B cell (primary cell): ENCODE measurements around the gene RTN4RL2. TPM values are rescaled to one million over a fixed set of nuclear protein-coding genes. Genes with fewer than 3 reads are reported as not detected.

ENCODE experiments used
- ATAC-seq: fragments of 200-7000 bp; cut with Tn5 transposase; one replicate; pipeline ENCODE4 v1.10.0; 2021; ENCODE audit warnings: low read depth, mild to moderate bottlenecking, moderate number of reproducible peaks, moderate library complexity
- CTCF ChIA-PET: fragments of 350-600 bp; sonication (Branson Sonifier 250); formaldehyde crosslinking; loops from one replicate; lab custom pipeline; 2021; ENCODE audit warnings: antibody characterized with exemption, inconsistent platforms; lab: Charles Lee
- POLR2A ChIA-PET: fragments of 350-600 bp; sonication (Branson Sonifier 250); formaldehyde crosslinking; loops from one replicate; lab custom pipeline; 2021; ENCODE audit warnings: antibody characterized with exemption; lab: Charles Lee
- DNase-seq: peaks from one replicate; pipeline ENCODE4 v3.0.0; 2013
- H2AFZ ChIP-seq: 2 replicates; pipeline ENCODE4 v1.6.1; 2012; ENCODE audit warnings: mild to moderate bottlenecking, low read depth, low read length; ENCODE audit not compliant: insufficient read depth, poor library complexity, severe bottlenecking
- H3K27ac ChIP-seq, 2 donors: 1 replicate in 1 of 2; 2 replicates in 1 of 2; pipeline ENCODE4 v1.5.1; 2012 to 2013; ENCODE audit warnings: low read length in 2 of 2, mild to moderate bottlenecking in 2 of 2, moderate library complexity in 1 of 2
- H3K27me3 ChIP-seq, 4 experiments: fragments of 200-600 bp in 1 of 4; sonication (generic) in 1 of 4; replicated peaks in 1 of 4; 1 replicate in 2 of 4; 2 replicates in 2 of 4; pipeline versions ENCODE4 v1.6.1 to v1.7.0; 2013 to 2016; ENCODE audit warnings: low read length in 3 of 4, mild to moderate bottlenecking in 2 of 4, mixed read lengths in 1 of 4, moderate library complexity in 1 of 4; ENCODE audit not compliant: insufficient read depth in 4 of 4, control insufficient read depth in 3 of 4; ENCODE audit errors: control extremely low read depth in 1 of 4
- H3K36me3 ChIP-seq, 2 experiments: replicated peaks in 1 of 2; 1 replicate in 1 of 2; 2 replicates in 1 of 2; pipeline versions ENCODE4 v1.6.1 to v1.7.1; 2013; ENCODE audit warnings: low read length in 1 of 2; ENCODE audit not compliant: insufficient read depth in 2 of 2, control insufficient read depth in 1 of 2; ENCODE audit errors: control extremely low read depth in 1 of 2, extremely low read depth in 1 of 2
- H3K4me1 ChIP-seq, 2 donors: fragments of 200-600 bp in 1 of 2; sonication (generic) in 1 of 2; 1 replicate in 1 of 2; 2 replicates in 1 of 2; pipeline versions ENCODE4 v1.5.1 to v1.6.1; 2013 to 2017; ENCODE audit warnings: low read length in 2 of 2; ENCODE audit not compliant: control insufficient read depth in 2 of 2, insufficient read depth in 2 of 2
- H3K4me2 ChIP-seq: replicated peaks from 2 replicates; pipeline ENCODE3; 2012; ENCODE audit warnings: mild to moderate bottlenecking, low read depth, low read length; ENCODE audit not compliant: poor library complexity, severe bottlenecking
- H3K4me3 ChIP-seq, 5 experiments: fragments of 200-600 bp in 1 of 5; sonication (generic) in 1 of 5; 1 replicate in 3 of 5; 2 replicates in 2 of 5; pipeline versions ENCODE4 v1.5.1 to v1.7.0; 2011 to 2016; ENCODE audit warnings: low read length in 4 of 5, mild to moderate bottlenecking in 4 of 5, low read depth in 2 of 5, control low read depth in 1 of 5, moderate library complexity in 1 of 5; ENCODE audit not compliant: insufficient read depth in 1 of 5; ENCODE audit errors: control extremely low read depth in 1 of 5, extremely low read depth in 1 of 5
- H3K79me2 ChIP-seq: fragments of 200-600 bp; sonication (generic); one replicate; pipeline ENCODE4 v1.6.0; 2016; ENCODE audit warnings: low read length; ENCODE audit not compliant: control insufficient read depth, insufficient read depth
- H3K9ac ChIP-seq: fragments of 200-600 bp; sonication (generic); 2 replicates; pipeline ENCODE4 v1.6.1; 2017; ENCODE audit warnings: mild to moderate bottlenecking, low read length, moderate library complexity
- H3K9me3 ChIP-seq, 3 donors: one replicate each; pipeline versions ENCODE4 v1.6.1 to v1.7.1; 2013; ENCODE audit warnings: low read length in 2 of 3; ENCODE audit not compliant: control insufficient read depth in 2 of 3, insufficient read depth in 1 of 3; ENCODE audit errors: control extremely low read depth in 1 of 3
- H4K20me1 ChIP-seq: 2 replicates; pipeline ENCODE4 v1.6.0; 2012; ENCODE audit warnings: mild to moderate bottlenecking, low read length; ENCODE audit not compliant: insufficient read depth, control insufficient read depth, poor library complexity, severe bottlenecking
- H3K27ac Mint-ChIP-seq: one replicate; pipeline ENCODE4 v1.8.0; 2021; ENCODE audit warnings: mixed read lengths
- H3K27me3 Mint-ChIP-seq: one replicate; pipeline ENCODE4 v1.8.0; 2021; ENCODE audit warnings: mixed read lengths
- H3K4me1 Mint-ChIP-seq: one replicate; pipeline ENCODE4 v1.8.0; 2021; ENCODE audit warnings: mixed read lengths
- H3K4me3 Mint-ChIP-seq: one replicate; pipeline ENCODE4 v1.8.0; 2021; ENCODE audit warnings: mixed read lengths
- H3K9me3 Mint-ChIP-seq: one replicate; pipeline ENCODE4 v1.8.0; 2022; ENCODE audit warnings: mixed read lengths; ENCODE audit not compliant: insufficient read depth
- CTCF ChIP-seq: fragments of 200-600 bp; IDR thresholded peaks from one replicate; pipeline ENCODE4 v1.8.0; 2022; ENCODE audit warnings: antibody characterized with exemption, mild to moderate bottlenecking
- EZH2 ChIP-seq: IDR thresholded peaks from 2 replicates; pipeline ENCODE4 v1.6.1; 2012; ENCODE audit warnings: borderline replicate concordance, low read depth, mild to moderate bottlenecking, moderate library complexity, low read length; ENCODE audit not compliant: insufficient read depth, poor library complexity, severe bottlenecking
- WGBS: methylation state at CpG from one replicate; pipeline ENCODE4 v1.1.5; 2013; ENCODE audit warnings: missing lambda C conversion rate; ENCODE audit not compliant: insufficient coverage; 5-methylcytosine and 5-hydroxymethylcytosine counted together
- intact Hi-C: fragments of 100-400 bp; cut with micrococcal nuclease; formaldehyde crosslinking; loops from one replicate; pipeline ENCODE4 v1.10.0; 2022
- polyA plus RNA-seq: library from polyadenylated mRNA; depleted of rRNA; stranded (reverse); fragments of >200 nt; gene quantifications from 2 replicates; pipeline ENCODE4 v1.2.3, GENCODE V29; 2012
- total RNA-seq, 2 donors: library from RNA; stranded (reverse); fragments of 120-200 nt in 1 of 2; gene quantifications; 1 replicate in 1 of 2; 2 replicates in 1 of 2; pipeline versions ENCODE4 v1.2.3 to v1.2.4, GENCODE V29; 2013 to 2022

Gene RTN4RL2
- total and polyA plus RNA-seq, 2 donors (not counting 1 experiment from before 2014, with no cell fraction given) = 0.12 to 0.13 TPM

GRCh38 chr11:57512646-57513451 lies 52.5 kb downstream of the RTN4RL2 start:
- TF ChIP-seq EZH2 (no peak), CTCF (no peak)
- Histone ChIP-seq H2AFZ (no peak overlapping the region), H3K4me1 (peaks cover 6 to 22% of the 10 kb centered on the region in 2 donors), H3K9me3 (no peaks in the 10 kb centered on the region), H3K36me3 (no peaks in the 10 kb centered on the region), H3K79me2 (no peaks in the 10 kb centered on the region), H4K20me1 (no peaks in the 10 kb centered on the region), H3K27me3 (no peaks in the 10 kb centered on the region), H3K4me3 (no peak overlapping the region), H3K9ac (no peak overlapping the region), H3K27ac (no peak overlapping the region), H3K4me2 (no peak overlapping the region)
- Mint-ChIP-seq H3K27me3 (no peaks in the 10 kb centered on the region), H3K27ac (no peak overlapping the region), H3K9me3 (no peaks in the 10 kb centered on the region), H3K4me3 (peak overlapping the region; percentile 77), H3K4me1 (peaks cover 30% of the 10 kb centered on the region)
- DNase-seq = no peak
- ChIA-PET POLR2A (interaction anchor here (0.6 to 2.1 kb wide), 2 partner anchors 19 to 55 kb away, joined by 4 to 7 read pairs; no protein-coding TSS in a partner anchor), CTCF (interaction anchor here (2.4 to 6.6 kb wide), 3 partner anchors 15 to 55 kb away, joined by 17 to 98 read pairs (median 47); partner anchors contain the start of gene TIMM10)
- ATAC-seq = no peak
- intact Hi-C loops = no loop called here
- 100% methylated on average over 3 of the region's 12 CpGs for WGBS

- no peaks in the 10 kb centered on the region for H3K27me3 Mint-ChIP-seq
- POLR2A ChIA-PET = interaction anchor here (0.6 to 2.1 kb wide), 2 partner anchors 20 to 55 kb away, joined by 4 to 7 read pairs; no protein-coding TSS in a partner anchor
- CTCF ChIA-PET = interaction anchor here (2.4 to 6.6 kb wide), 3 partner anchors 14 to 56 kb away, joined by 17 to 98 read pairs (median 47); partner anchors contain the start of gene TIMM10
- H3K9me3 ChIP-seq = no peaks in the 10 kb centered on the region
- no peaks in the 10 kb centered on the region for H3K9me3 Mint-ChIP-seq
- no peak for ATAC-seq
- WGBS = 0% methylated on average over 1 of the region's 1 CpG
- peak overlapping the region; percentile 77 for H3K4me3 Mint-ChIP-seq
- H3K9ac ChIP-seq = no peak overlapping the region
- H4K20me1 ChIP-seq = no peaks in the 10 kb centered on the region
- no peaks in the 10 kb centered on the region for H3K27me3 ChIP-seq
- peak overlapping the region; percentile 26 for H3K27ac Mint-ChIP-seq
- H3K4me3 ChIP-seq = no peak overlapping the region
- H3K79me2 ChIP-seq = no peaks in the 10 kb centered on the region
- H3K36me3 ChIP-seq = no peaks in the 10 kb centered on the region
- peaks cover 6 to 22% of the 10 kb centered on the region in 2 donors for H3K4me1 ChIP-seq
- H3K27ac ChIP-seq = no peak overlapping the region
- no peak for DNase-seq
- no peak overlapping the region for H3K4me2 ChIP-seq
- TF ChIP-seq CTCF = no peak
- TF ChIP-seq EZH2 = no peak
- H2AFZ ChIP-seq = no peak overlapping the region
- peaks cover 30% of the 10 kb centered on the region for H3K4me1 Mint-ChIP-seq
- intact Hi-C loops = no loop called here
These were observed 53.1 kb downstream of the RTN4RL2 start for GRCh38 chr11:57513452-57513795.
